ENCODE data around the gene PGBD5.
"Not testable (repeated sequence)": the region's sequence is repeated elsewhere in the genome, so short reads cannot be mapped to it uniquely, and the experiment has no call there.

PGBD5 gene

DNA sequence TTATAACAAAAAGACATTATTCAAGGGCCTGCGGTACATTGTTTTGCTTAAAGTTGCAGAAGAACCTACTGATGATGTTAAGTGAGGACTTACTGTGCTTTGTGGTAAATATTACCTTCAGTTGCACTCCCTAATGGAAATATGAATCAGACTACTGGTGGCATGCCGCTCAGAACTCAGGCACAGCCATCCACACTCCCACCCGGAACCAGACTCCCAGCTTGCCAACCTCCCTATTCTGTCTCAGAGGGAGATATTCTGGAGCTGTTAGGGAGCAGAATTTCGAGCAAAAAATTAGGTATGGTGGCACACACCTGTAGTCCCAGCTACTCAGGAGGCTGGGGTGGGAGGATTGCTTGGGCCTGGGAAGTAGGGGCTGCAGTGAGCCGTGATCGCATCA, 13.1 kb downstream of the PGBD5 start:
- POLR2A ChIA-PET (ENCODE audit: low non-redundant PET), result no interaction called here
- DNase-seq (ENCODE audit: low spot score), result no peak
- CTCF ChIA-PET, result no interaction called here
- TF ChIP-seq, protein P1, sequence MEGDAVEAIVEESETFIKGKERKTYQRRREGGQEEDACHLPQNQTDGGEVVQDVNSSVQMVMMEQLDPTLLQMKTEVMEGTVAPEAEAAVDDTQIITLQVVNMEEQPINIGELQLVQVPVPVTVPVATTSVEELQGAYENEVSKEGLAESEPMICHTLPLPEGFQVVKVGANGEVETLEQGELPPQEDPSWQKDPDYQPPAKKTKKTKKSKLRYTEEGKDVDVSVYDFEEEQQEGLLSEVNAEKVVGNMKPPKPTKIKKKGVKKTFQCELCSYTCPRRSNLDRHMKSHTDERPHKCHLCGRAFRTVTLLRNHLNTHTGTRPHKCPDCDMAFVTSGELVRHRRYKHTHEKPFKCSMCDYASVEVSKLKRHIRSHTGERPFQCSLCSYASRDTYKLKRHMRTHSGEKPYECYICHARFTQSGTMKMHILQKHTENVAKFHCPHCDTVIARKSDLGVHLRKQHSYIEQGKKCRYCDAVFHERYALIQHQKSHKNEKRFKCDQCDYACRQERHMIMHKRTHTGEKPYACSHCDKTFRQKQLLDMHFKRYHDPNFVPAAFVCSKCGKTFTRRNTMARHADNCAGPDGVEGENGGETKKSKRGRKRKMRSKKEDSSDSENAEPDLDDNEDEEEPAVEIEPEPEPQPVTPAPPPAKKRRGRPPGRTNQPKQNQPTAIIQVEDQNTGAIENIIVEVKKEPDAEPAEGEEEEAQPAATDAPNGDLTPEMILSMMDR (conservative IDR thresholded peaks at IDR 0.05; ENCODE audit: low read depth), result no peak
- H3K27ac ChIP-seq, result no peak overlapping the region

DNA sequence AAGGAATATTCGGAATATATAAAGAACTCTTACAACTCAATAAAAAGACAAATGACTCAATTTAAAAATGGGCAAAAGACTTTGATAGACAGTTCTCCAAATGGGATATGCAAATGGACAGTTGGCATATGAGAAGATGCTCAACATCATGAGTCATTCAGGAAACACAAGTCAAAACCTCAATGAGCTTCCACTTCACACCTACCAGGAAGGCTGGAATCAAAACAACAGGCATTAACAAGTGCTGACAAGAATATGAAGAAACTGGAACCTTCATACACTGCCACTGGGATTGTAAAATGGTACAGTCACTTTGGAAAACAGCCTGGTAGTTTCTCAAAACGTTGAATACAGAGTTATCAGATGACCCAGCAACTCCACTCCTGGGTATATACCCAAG, 17.2 kb downstream of the PGBD5 start:
- ChIA-PET CTCF (no interaction called here), POLR2A (ENCODE audit: low non-redundant PET) (no interaction called here)
- H3K27ac ChIP-seq, result no peak overlapping the region
- TF ChIP-seq, protein P1 (conservative IDR thresholded peaks at IDR 0.05; ENCODE audit: low read depth), result no peak
- no peak for DNase-seq (ENCODE audit: low spot score)

DNA sequence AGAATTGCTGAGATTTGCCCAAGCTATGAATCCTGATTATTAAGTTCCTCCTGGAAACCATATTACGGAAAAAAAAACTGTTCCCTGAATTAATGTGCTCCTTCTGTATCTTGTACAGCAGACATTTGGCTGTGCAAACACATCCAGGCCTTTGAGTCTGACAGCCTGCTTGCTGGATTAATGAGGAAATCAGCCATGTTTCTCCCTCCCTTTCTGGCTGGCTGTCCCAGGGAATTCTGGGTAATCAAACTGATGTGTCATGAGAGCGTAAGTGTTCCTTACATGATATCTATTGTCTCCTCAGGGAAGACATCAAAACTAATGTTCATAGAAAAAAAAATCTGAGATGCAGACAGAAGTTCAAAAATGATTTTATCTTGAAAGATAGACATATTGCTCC, 18.8 kb downstream of the PGBD5 start:
- no peak for DNase-seq (ENCODE audit: low spot score)
- H3K27ac ChIP-seq, result no peak overlapping the region
- POLR2A ChIA-PET (ENCODE audit: low non-redundant PET), result no interaction called here
- TF ChIP-seq, protein P1 (conservative IDR thresholded peaks at IDR 0.05; ENCODE audit: low read depth), result no peak
- CTCF ChIA-PET, result no interaction called here

DNA sequence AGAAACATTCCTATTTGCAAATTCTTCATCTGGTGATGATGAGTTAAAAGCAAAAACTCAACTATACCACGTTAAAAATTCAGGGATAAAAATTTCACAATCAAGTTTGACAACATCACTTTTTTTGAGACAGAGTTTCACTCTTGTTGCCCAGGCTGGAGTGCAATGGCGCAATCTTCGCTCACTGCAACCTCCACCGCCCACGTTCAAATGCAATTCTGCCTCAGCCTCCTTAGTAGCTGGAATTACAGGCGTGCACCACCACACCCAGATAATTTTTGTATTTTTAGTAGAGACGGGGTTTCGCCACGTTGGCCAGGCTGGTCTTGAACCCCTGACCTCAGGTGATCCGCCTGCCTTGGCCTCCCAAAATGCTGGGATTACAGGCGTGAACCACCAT, 19.4 kb downstream of the PGBD5 start:
- CTCF ChIA-PET; DNase-seq (ENCODE audit: low spot score); POLR2A ChIA-PET (ENCODE audit: low non-redundant PET); H3K27ac ChIP-seq: not testable (repeated sequence)

DNA sequence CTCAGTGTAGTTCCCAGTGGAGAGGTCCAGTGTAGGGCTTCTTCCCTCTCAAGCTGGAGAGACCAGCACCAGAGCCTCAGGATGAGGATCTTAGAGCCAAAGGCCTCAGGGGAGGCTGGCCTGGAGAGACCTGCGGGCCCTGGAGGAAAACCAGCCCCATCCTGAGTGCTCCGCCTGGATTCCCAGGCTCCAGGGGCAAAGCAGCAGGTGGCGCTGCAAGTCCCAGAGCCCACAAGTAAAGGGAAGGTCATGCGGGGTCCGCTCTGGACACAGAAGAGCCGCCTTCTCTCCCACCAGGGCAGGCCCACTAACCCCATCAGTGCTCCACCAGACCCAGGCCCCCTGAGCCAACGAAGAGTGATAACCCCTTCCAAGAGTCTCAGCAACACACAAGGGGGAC, 22.7 kb downstream of the PGBD5 start:
- no peak overlapping the region for H3K27ac ChIP-seq
- TF ChIP-seq, protein P1 (conservative IDR thresholded peaks at IDR 0.05; ENCODE audit: low read depth), result no peak
- ChIA-PET CTCF (no interaction called here), POLR2A (ENCODE audit: low non-redundant PET) (no interaction called here)
- no peak for DNase-seq (ENCODE audit: low spot score)

DNA sequence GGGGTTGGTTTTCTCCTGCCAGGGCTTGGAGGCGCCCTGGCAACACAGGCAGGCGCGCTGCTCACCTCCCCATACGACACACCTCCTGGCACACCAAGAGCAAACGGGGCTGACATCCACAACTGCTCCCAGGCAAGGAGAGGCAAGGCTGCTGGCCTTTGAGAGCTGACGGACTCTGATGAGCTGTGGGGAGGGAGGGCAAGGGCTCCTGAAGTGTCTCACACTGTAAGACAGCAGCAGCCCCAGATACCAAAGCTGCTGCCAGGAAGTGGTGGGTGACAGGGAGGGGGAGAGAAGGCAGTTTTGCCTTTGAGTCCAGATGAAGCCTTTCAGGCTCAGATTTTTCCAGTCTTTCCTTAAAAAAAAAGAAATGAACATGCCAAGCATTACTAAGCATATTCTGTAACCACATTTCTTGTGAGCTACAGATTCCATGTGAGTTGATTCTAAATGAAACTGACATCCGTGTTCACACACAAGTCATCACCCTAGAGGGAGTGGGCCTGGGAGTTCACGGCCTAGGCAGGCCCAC, 24.3 kb downstream of the PGBD5 start:
- TF ChIP-seq, protein P1 (conservative IDR thresholded peaks at IDR 0.05; ENCODE audit: low read depth), result no peak
- ChIA-PET CTCF (no interaction called here), POLR2A (ENCODE audit: low non-redundant PET) (interaction anchor here (0.6 kb wide), 1 partner anchor 39 kb away, joined by 3 read pairs; no protein-coding TSS in a partner anchor)
- no peak overlapping the region for H3K27ac ChIP-seq
- no peak for DNase-seq (ENCODE audit: low spot score)

DNA sequence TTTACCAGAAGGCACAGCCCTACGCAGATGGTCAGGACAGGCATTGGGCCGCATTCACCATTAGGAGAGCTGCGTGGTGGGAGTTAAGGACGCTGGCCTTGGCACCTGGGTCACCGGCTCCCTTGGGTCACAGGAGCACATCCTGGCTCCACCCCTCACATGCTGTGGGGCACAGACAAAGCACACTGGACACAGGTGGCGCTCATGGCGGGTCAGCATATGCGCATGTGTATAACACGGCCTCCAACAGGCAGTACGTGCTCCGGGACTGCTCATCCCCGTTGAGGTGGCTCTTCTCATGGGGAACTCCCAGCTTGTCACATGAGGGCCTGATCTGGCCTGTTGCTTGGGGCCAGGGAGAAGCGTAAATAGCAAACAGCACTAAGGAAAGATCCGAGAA, 25.0 kb downstream of the PGBD5 start:
- CTCF ChIA-PET, result interaction anchor here (0.7 kb wide), 1 partner anchor 58 kb away, joined by 3 read pairs; no protein-coding TSS in a partner anchor
- DNase-seq (ENCODE audit: low spot score), result no peak
- TF ChIP-seq, protein P1 (conservative IDR thresholded peaks at IDR 0.05; ENCODE audit: low read depth), result no peak
- POLR2A ChIA-PET (ENCODE audit: low non-redundant PET), result no interaction called here
- no peak overlapping the region for H3K27ac ChIP-seq
